K562 (cell line): ENCODE data around the gene KIAA1958. TPM values are rescaled to one million over a fixed set of nuclear protein-coding genes. Genes with fewer than 3 reads are reported as not detected.

ENCODE experiments used
- ATAC-seq: fragments of 200-7000 bp; cut with Tn5 transposase; 3 replicates; pipeline ENCODE4 v1.9.1; 2020; ENCODE audit warnings: moderate library complexity
- BruUV-seq: library from RNA; stranded (reverse); fragments of 400-500 nt; replicated peaks from 2 replicates; lab custom pipeline; 2021; lab: Mats Ljungman, UMichigan
- CTCF ChIA-PET: fragments of 300-600 bp; formaldehyde crosslinking; extraction: SDS; loops from one replicate; lab custom pipeline; 2021; ENCODE audit warnings: low intra/inter-chr PET ratio; lab: Yijun Ruan, JAX
- POLR2A ChIA-PET: fragments of 300-600, 350-650 bp; sonication (Branson Sonifier 250); formaldehyde crosslinking; extraction: SDS; loops from one replicate; lab custom pipeline; 2021; ENCODE audit warnings: antibody characterized with exemption, inconsistent platforms; lab: Yijun Ruan, JAX
- DNase-seq, 4 experiments: peaks; one replicate each; pipeline versions ENCODE4 v3.0.0 to v3.0.0-alpha.2; 2011 to 2018; ENCODE audit warnings: low spot score in 3 of 4, mixed read lengths in 3 of 4; ENCODE audit errors: extremely low read depth in 1 of 4
- FAIRE-seq: peaks from 2 replicates; lab custom pipeline; 2011; peaks lifted over from hg19 to GRCh38; lab: Jason Lieb, UNC
- H2AFZ ChIP-seq: 2 replicates; pipeline ENCODE4 v1.6.0; 2011; ENCODE audit warnings: low read depth, low read length, control low read depth, inconsistent platforms
- H3K27ac ChIP-seq: fragments of 200-600 bp; 3 replicates; pipeline ENCODE4 v1.8.0; 2011; ENCODE audit warnings: low read depth, mild to moderate bottlenecking, control low read depth, inconsistent platforms, low read length, moderate library complexity, mixed read lengths; ENCODE audit errors: extremely low read depth
- H3K27me3 ChIP-seq, 2 experiments: fragments of 300-600 bp in 1 of 2; 2 replicates in 1 of 2; 3 replicates in 1 of 2; pipeline versions ENCODE4 v1.6.0 to v1.8.0; 2011; ENCODE audit warnings: inconsistent platforms in 2 of 2, low read length in 2 of 2, mild to moderate bottlenecking in 1 of 2, mixed read lengths in 1 of 2, moderate library complexity in 1 of 2; ENCODE audit not compliant: control insufficient read depth in 2 of 2, insufficient read depth in 2 of 2
- H3K36me3 ChIP-seq: fragments of 300-600 bp; 3 replicates; pipeline ENCODE4 v1.8.0; 2011; ENCODE audit warnings: mild to moderate bottlenecking, low read length, inconsistent platforms; ENCODE audit not compliant: control insufficient read depth, insufficient read depth
- H3K4me1 ChIP-seq, 2 experiments: fragments of 200-600 bp in 1 of 2; replicated peaks in 1 of 2; 2 replicates in 1 of 2; 3 replicates in 1 of 2; pipeline versions ENCODE4 v1.5.1 to v1.8.0; 2011; ENCODE audit warnings: inconsistent platforms in 2 of 2, low read length in 2 of 2, mild to moderate bottlenecking in 1 of 2, mixed read lengths in 1 of 2, moderate library complexity in 1 of 2; ENCODE audit not compliant: control insufficient read depth in 2 of 2, insufficient read depth in 2 of 2
- H3K4me2 ChIP-seq: 2 replicates; pipeline ENCODE4 v1.6.1; 2011; ENCODE audit warnings: low read length, control low read depth, inconsistent platforms, mixed read lengths; ENCODE audit not compliant: insufficient read depth
- H3K4me3 ChIP-seq: fragments of 200-600 bp; sonication (generic), shearing (Covaris generic); 2 replicates; pipeline ENCODE4 v1.5.1; 2016; ENCODE audit warnings: control low read depth, inconsistent platforms
- H3K79me2 ChIP-seq: fragments of 200-600 bp; 3 replicates; pipeline ENCODE4 v1.8.0; 2011; ENCODE audit warnings: low read length, inconsistent platforms; ENCODE audit not compliant: control insufficient read depth, insufficient read depth
- H3K9ac ChIP-seq, 2 experiments: 2 replicates each; pipeline versions ENCODE4 v1.6.0 to v1.6.1; 2011; ENCODE audit warnings: low read depth in 2 of 2, low read length in 2 of 2, control low read depth in 1 of 2, inconsistent platforms in 1 of 2, mild to moderate bottlenecking in 1 of 2, mixed read lengths in 1 of 2; ENCODE audit not compliant: insufficient read depth in 1 of 2
- H3K9me1 ChIP-seq: one replicate; pipeline ENCODE4 v1.6.0; 2011; ENCODE audit warnings: inconsistent platforms, mild to moderate bottlenecking, low read length, moderate library complexity; ENCODE audit not compliant: control insufficient read depth, insufficient read depth
- H3K9me3 ChIP-seq: replicated peaks from 2 replicates; pipeline ENCODE4 v1.5.1; 2011; ENCODE audit warnings: low read depth, low read length, inconsistent platforms; ENCODE audit not compliant: control insufficient read depth, insufficient read depth
- H4K20me1 ChIP-seq: replicated peaks from 2 replicates; pipeline ENCODE4 v1.6.1; 2011; ENCODE audit warnings: low read length, inconsistent platforms, mixed read lengths; ENCODE audit not compliant: control insufficient read depth, insufficient read depth
- CREB5 ChIP-seq: fragments of 250-450 bp; sonication (Bioruptor Pico); IDR thresholded peaks from 2 replicates; pipeline ENCODE4 v1.5.0; 2020; ENCODE audit warnings: mild to moderate bottlenecking
- ESRRB ChIP-seq: fragments of 250-450 bp; sonication (Bioruptor Pico); IDR thresholded peaks from 2 replicates; pipeline ENCODE4 v1.5.0; 2020; ENCODE audit warnings: mild to moderate bottlenecking, moderate library complexity, borderline replicate concordance
- MCM7 ChIP-seq, 2 experiments: fragments of 450-650 bp; IDR thresholded peaks; 2 replicates each; pipeline ENCODE4 v1.6.1; 2016 to 2018
- PHF21A ChIP-seq: fragments of 450-650 bp; IDR thresholded peaks from 2 replicates; pipeline ENCODE4 v1.6.1; 2017; ENCODE audit warnings: low read depth, borderline replicate concordance
- RBFOX2 ChIP-seq: fragments of 200-400 bp; formaldehyde crosslinking; IDR thresholded peaks from 2 replicates; pipeline ENCODE4 v1.6.1; 2017; ENCODE audit warnings: low read depth, mild to moderate bottlenecking, low read length, moderate library complexity
- SP2 ChIP-seq: IDR thresholded peaks from 2 replicates; pipeline ENCODE4 v1.6.1; 2011; ENCODE audit warnings: mild to moderate bottlenecking, low read depth, low read length, moderate library complexity; ENCODE audit not compliant: poor library complexity, severe bottlenecking; ENCODE audit errors: extremely low read depth
- SPI1 ChIP-seq: IDR thresholded peaks from 2 replicates; pipeline ENCODE4 v1.6.1; 2011; ENCODE audit warnings: low read depth, low read length, control low read depth, borderline replicate concordance
- ZKSCAN8 ChIP-seq: fragments of 200-800 bp; sonication (Bioruptor generic); IDR thresholded peaks from 2 replicates; pipeline ENCODE4 v1.6.1; 2016; ENCODE audit warnings: missing genetic modification characterization, missing compliant biosample characterization
- ZNF639 ChIP-seq, 2 experiments: fragments of 200-800 bp in 1 of 2; sonication (Bioruptor generic) in 1 of 2; sonication (generic) in 1 of 2; formaldehyde crosslinking in 1 of 2; IDR thresholded peaks in 1 of 2; conservative IDR thresholded peaks in 1 of 2; 2 replicates each; pipeline versions ENCODE4 v1.5.0 to v1.6.1; 2016 to 2020; ENCODE audit warnings: missing compliant biosample characterization in 1 of 2, missing genetic modification characterization in 1 of 2, missing genetic modification reagents in 1 of 2
- ZNF764 ChIP-seq: fragments of 250-450 bp; sonication (Bioruptor Pico); IDR thresholded peaks from 2 replicates; pipeline ENCODE4 v1.4.0; 2020; ENCODE audit warnings: low read depth, mild to moderate bottlenecking, moderate library complexity
- WGBS: fragments of 100-300 bp; shearing (Covaris generic); methylation state at CpG from one replicate; pipeline ENCODE4 v1.1.6; 2016; ENCODE audit warnings: low coverage, mixed read lengths; ENCODE audit not compliant: insufficient coverage; ENCODE audit errors: missing lambda C conversion rate; 5-methylcytosine and 5-hydroxymethylcytosine counted together
- in situ Hi-C: fragments of 300-500 bp; cut with MboI; formaldehyde crosslinking; loops from 4 replicates; pipeline ENCODE4 v1.15.0; 2018; ENCODE audit warnings: inconsistent platforms, mixed read lengths
- intact Hi-C: fragments of 100-400 bp; cut with micrococcal nuclease; formaldehyde crosslinking; loops from 2 replicates; pipeline ENCODE4 v1.14.2; 2022
- polyA plus RNA-seq, 8 experiments: library from polyadenylated mRNA; depleted of rRNA in 4 of 8; stranded (reverse) in 5 of 8; unstranded in 3 of 8; fragments of >200 nt; fragmentation: Nextera tagmentation in 2 of 8; fragmentation: Illumina TruSeq in 1 of 8; extraction: Ambion mirVana in 2 of 8; extraction: Trizol in 1 of 8; gene quantifications; 2 replicates each; pipeline versions ENCODE4 v1.2.1 to v1.2.3, GENCODE V29; 2011 to 2014; ENCODE audit warnings: inconsistent platforms in 1 of 8, missing spikeins in 1 of 8
- total RNA-seq, 7 experiments: library from RNA; depleted of rRNA in 6 of 7; stranded (reverse); fragments of >200 nt in 6 of 7; fragmentation: Illumina TruSeq in 2 of 7; extraction: Trizol in 2 of 7; gene quantifications; 2 replicates each; pipeline versions ENCODE4 v1.2.1 to v1.2.3, GENCODE V29; 2011 to 2021; ENCODE audit warnings: low replicate concordance in 1 of 7
- TF ChIP-seq, protein P1 (sequence below): fragments of 450-650 bp; IDR thresholded peaks from 2 replicates; pipeline ENCODE4 v1.6.1; 2017; ENCODE audit warnings: antibody characterized with exemption, mild to moderate bottlenecking
- TF ChIP-seq, protein P2 (sequence below): fragments of 450-650 bp; IDR thresholded peaks from 2 replicates; pipeline ENCODE4 v1.6.1; 2017; ENCODE audit warnings: antibody characterized with exemption

The KIAA1958 gene
- total and polyA plus RNA-seq, 9 of the 15 experiments (the other 6 are each of a cell fraction or from before 2014, with no cell fraction given): 1.1 to 16.0 (median 10.1) TPM

DNA sequence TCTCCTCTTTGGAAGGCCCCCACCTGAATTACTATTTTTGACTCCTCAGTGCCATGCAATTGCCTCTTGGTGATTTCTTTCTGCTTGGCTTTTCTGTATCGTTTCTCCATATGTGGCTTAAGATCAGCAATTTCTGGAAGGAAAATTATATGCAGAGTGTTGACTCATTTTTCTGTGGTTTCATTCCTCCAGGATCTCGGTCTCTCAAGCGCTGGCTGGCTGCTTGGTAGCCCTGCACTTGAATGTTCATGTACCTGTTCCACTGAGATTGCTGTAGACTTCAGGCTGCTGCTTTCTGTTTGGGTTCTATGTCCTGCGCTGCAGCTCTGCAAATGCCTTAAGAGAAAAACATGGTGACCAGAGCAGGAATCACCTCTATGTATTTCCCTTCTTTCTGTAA lies 153.7 kb downstream of the KIAA1958 start (continued):
- TF ChIP-seq RBFOX2: no peak
- TF ChIP-seq ZNF639 (CRISPR knock-in tag; conservative IDR thresholded peaks at IDR 0.05 in 1 of 2, IDR thresholded peaks at IDR 0.05 in 1 of 2): no peak
- TF ChIP-seq SP2: no peak
- no peak for TF ChIP-seq CREB5 (CRISPR knock-in tag)

- Histone ChIP-seq H3K4me1 (no peaks in the 10 kb centered on the region), H3K27ac (no peak overlapping the region), H4K20me1 (no peaks in the 10 kb centered on the region), H3K4me3 (no peak overlapping the region), H2AFZ (no peak overlapping the region), H3K36me3 (no peaks in the 10 kb centered on the region), H3K9ac (no peak overlapping the region; a peak in 1 of 4 replicates), H3K27me3 (no peaks in the 10 kb centered on the region), H3K9me1 (no peaks in the 10 kb centered on the region), H3K9me3 (no peaks in the 10 kb centered on the region; the same call in 1 of the 2 replicates), H3K79me2 (no peaks in the 10 kb centered on the region), H3K4me2 (no peak overlapping the region)
- ChIA-PET CTCF (no interaction called here), POLR2A (interaction anchor here (0.7 kb wide), 1 partner anchor 176 kb away, joined by 3 read pairs; no protein-coding TSS in a partner anchor)
- no TSS peak for BruUV-seq
- 53% methylated on average over 3 of the region's 3 CpGs for WGBS
- in situ Hi-C loops: no loop called here
- DNase-seq: no peak
- intact Hi-C loops: no loop called here
- ATAC-seq: no peak
- no peak for FAIRE-seq
- TF ChIP-seq ZNF764: no peak
- TF ChIP-seq, protein P1, sequence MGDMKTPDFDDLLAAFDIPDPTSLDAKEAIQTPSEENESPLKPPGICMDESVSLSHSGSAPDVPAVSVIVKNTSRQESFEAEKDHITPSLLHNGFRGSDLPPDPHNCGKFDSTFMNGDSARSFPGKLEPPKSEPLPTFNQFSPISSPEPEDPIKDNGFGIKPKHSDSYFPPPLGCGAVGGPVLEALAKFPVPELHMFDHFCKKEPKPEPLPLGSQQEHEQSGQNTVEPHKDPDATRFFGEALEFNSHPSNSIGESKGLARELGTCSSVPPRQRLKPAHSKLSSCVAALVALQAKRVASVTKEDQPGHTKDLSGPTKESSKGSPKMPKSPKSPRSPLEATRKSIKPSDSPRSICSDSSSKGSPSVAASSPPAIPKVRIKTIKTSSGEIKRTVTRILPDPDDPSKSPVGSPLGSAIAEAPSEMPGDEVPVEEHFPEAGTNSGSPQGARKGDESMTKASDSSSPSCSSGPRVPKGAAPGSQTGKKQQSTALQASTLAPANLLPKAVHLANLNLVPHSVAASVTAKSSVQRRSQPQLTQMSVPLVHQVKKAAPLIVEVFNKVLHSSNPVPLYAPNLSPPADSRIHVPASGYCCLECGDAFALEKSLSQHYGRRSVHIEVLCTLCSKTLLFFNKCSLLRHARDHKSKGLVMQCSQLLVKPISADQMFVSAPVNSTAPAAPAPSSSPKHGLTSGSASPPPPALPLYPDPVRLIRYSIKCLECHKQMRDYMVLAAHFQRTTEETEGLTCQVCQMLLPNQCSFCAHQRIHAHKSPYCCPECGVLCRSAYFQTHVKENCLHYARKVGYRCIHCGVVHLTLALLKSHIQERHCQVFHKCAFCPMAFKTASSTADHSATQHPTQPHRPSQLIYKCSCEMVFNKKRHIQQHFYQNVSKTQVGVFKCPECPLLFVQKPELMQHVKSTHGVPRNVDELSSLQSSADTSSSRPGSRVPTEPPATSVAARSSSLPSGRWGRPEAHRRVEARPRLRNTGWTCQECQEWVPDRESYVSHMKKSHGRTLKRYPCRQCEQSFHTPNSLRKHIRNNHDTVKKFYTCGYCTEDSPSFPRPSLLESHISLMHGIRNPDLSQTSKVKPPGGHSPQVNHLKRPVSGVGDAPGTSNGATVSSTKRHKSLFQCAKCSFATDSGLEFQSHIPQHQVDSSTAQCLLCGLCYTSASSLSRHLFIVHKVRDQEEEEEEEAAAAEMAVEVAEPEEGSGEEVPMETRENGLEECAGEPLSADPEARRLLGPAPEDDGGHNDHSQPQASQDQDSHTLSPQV: no peak
- TF ChIP-seq MCM7 (IDR thresholded peaks at IDR 0.05): no peak
- TF ChIP-seq PHF21A: no peak
- TF ChIP-seq ESRRB: no peak
- no peak for TF ChIP-seq ZKSCAN8
- TF ChIP-seq, protein P2, sequence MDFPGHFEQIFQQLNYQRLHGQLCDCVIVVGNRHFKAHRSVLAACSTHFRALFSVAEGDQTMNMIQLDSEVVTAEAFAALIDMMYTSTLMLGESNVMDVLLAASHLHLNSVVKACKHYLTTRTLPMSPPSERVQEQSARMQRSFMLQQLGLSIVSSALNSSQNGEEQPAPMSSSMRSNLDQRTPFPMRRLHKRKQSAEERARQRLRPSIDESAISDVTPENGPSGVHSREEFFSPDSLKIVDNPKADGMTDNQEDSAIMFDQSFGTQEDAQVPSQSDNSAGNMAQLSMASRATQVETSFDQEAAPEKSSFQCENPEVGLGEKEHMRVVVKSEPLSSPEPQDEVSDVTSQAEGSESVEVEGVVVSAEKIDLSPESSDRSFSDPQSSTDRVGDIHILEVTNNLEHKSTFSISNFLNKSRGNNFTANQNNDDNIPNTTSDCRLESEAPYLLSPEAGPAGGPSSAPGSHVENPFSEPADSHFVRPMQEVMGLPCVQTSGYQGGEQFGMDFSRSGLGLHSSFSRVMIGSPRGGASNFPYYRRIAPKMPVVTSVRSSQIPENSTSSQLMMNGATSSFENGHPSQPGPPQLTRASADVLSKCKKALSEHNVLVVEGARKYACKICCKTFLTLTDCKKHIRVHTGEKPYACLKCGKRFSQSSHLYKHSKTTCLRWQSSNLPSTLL: no peak
- TF ChIP-seq SPI1: no peak
Observed at GRCh38 chr9:112642126-112642525, 155.5 kb downstream of the KIAA1958 start.
